GM19035 (cell line): ENCODE results near the gene CMSS1.

ENCODE experiments used
- ATAC-seq: cut with Tn5 transposase; IDR thresholded peaks from one replicate; pipeline ENCODE4 v1.9.1; 2021; ENCODE audit not compliant: unreplicated experiment

Gene CMSS1

DNA sequence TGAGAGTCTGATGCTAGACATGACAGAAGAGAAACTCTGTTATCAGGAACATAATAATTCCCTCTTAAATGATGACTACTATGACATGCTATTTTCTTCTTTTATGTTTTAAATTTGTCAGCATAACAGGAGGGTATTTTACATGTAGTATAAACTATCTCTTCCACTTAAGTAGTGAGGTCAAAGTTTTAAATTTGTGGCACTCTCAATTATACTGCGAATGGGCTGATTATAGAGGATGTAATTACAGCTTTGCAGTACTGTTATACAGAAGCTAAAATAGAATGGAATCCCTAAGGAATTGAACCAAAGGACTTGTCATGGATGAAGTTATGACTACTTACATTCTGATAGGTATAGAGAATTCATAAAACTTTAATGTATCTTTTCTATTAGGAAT is 34.3 kb downstream of the CMSS1 start:
- ATAC-seq, result no peak

DNA sequence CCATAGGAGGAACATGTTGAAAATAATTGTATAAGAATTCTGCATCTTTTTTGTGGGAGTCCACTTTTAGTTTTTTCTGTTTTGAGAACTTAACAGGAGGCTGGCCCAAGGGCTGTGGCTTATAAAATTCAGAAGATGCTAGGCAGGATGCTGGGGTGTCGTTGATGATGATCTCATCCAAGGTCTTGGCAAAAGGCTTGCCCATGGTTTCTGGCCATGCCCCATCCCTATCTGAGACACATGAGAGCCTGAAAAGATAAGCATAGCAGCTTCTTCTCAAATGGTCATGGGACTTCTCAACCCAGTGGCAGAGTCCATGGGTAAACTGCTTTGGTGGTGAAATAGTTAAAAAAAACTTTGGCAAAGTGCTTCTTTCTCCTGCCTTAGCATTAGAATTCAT is 35.2 kb downstream of the CMSS1 start:
- ATAC-seq, result no peak

DNA sequence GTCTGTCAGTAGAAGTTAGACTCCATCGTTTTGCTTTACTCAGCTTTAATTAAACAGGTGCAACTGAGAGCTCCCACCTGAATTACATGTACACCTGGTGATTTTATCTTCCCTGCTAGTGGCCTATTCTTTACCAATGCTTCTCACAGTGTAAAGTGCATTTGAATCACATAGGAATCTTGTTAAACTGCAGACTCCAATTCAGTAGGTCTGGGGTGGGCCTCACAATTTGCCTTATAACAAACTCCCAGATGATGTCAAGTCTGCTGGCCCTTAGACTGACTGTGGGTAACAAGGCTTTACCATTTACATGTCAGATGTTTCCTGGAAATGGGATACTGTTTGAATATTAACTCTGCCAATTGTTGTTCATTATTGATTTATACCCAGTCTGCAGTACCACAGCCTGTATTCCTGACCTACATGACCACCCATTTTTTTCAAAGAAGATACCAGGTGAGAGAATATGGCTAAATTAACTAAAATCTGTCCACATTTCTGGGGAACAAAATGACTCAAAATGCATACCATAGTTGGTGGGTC is 37.2 kb downstream of the CMSS1 start:
- ATAC-seq, result no peak

DNA sequence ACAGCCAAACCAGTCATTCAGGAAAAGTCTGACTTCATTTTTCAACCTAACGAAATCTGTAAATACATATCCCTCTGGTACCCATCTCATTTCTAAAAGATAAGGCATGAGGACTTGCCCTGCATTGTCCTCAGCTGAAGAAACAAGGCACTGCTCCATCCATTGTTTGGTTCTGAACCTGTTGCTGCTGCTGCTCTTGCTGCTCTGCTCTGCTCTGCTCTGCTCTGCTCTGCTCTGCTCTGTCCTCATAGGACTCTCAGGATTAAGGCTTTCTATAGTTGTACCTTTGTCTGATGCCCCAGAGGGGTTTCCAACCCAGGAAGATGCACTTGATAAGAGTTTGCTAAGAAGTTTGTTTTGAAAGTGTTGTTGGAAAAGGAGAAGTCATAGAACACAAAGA is 38.2 kb downstream of the CMSS1 start:
- no peak for ATAC-seq

DNA sequence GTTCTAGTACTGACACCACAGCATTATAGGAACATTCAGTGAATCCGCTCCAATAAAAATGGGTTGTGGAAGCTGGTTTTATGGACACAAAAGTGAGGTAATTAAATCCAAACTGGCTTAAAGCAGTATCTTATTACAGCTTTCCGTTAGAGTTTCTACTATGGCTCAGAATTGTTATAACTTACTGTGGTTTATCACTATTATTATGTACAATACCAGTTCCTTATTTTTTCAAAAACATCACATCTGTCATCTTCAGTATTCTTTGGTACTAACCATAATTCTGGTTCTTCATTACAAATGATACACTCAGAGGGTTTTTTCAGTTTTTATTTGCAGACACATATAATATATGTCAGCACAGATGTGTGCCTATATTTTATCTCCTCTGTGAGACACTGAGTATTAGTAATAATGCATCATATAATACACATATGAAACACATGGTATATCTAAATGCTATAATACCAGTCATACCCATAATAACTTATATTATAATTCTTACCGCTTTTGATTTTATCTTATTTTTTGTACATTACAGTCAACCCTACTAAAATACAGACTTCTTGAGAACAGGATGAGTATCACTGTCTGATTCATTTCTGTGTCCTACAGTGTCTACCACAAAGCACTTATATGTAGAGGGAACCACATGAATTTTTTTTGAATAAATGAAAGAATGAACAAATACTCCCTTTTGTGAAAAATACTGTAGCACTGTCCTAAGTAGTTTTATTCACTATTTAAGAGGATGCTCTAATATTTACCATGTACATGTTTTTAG is 39.0 kb downstream of the CMSS1 start:
- ATAC-seq, result no peak

DNA sequence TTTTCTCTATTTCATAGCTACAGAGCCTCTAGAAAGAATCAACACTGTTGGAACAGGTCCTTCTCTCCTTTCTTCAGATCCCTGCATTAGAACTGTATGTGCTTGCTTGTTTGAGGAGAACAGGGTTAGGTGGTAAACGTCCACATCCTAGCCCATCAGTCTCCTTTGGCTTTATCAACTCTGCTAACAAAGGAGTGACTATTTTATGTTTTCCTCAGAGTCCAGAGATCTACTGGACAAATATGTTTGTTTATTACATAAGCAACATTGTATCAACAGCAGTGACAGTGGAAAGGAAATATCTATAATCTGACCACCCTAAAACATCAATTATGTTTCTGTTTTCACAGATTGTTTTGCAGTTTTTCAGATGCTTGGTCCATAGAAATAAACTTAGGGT is 39.6 kb downstream of the CMSS1 start:
- ATAC-seq, result no peak

DNA sequence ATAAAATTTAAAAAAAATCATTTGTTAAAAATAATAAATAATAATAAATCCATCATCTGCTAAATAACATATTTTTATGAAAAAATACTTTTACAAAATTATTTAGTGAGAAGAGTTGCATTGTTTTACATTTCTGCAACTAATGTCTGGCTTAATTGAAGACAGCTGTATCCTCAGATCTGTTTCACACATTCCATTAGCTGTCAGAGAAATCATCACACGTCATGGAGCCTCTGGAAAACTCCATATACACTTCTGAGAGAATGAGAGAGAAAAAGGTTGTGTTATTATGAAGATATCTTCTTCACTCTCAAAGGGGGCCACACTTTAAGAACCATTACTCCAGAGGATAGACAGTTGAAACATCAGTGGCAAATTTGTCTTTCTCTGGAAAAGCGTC is 40.8 kb downstream of the CMSS1 start:
- no peak for ATAC-seq

DNA sequence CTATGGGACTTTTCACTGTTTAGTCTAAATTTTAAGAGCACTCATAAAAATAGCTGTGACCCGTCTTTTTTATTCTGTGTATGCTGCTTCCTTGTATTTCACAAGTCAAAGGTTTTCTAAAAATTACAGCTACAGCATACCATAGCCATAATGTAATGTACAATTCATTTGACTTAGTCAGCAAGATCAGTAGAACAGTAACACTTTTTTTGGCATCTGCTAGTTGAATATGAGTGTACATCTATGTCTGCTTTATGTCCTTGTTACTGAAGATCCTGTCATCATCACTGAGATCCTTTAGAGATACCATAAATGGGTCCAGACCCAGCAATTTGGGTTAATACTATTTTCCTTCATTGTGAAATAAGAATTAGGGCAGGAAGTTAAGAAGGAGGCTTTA is 42.2 kb downstream of the CMSS1 start:
- no peak for ATAC-seq

DNA sequence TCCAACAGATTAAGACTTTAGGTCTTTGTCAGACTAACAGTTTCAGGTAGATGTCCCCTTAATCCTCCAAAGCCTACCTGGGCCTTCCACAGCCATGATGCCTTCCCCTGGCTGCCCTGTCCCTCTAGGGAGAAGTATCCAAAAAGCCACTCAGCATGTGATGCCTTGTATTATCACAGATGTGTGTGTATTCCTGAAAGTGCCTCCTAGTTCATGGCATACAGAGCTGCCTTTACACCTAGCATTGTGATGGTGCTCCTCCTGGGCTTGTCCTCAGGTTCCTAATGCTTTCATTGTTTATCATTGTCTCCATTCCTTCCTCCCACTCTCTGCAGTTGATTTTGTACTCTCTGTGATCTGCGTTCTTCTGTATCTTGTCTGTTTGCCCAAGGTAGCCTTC is 43.6 kb downstream of the CMSS1 start:
- ATAC-seq, result no peak

DNA sequence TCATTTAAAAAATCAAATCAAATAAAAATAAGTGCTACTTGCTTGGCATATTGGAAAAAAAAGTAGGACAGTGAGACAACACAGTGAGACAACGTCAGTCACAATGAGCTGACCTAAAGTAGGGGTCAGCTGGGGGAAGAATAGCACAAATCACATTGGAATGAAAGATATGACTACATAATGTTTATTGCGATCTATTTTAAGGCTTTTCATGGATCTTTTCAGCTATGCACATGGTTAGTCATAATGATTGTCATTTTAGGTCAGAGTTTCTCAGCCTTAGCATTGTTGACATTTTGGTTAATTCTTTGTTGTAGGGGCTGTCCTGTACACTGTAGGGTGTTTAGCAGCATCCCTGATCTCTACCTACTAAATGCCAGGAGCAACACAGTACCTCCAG is 44.5 kb downstream of the CMSS1 start:
- ATAC-seq, result no peak

DNA sequence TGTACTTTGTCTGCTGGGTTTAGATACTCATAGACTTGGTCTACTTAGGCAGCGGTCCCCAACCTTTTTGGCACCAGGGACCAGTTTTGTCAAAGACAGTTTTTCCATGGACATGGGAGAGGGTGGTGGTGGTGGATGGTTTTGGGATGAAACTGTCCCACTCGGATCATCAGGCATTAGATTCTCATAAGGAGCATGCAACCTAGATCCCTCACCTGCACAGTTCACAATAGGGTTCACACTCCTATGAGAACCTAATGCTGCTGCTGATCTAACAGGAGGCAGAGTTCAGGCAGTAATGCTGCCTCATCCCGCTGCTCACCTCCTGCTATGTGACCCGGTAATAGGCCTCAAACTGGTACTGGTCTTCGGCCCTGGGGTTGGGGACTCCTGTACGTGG is 45.3 kb downstream of the CMSS1 start:
- ATAC-seq, result no peak

DNA sequence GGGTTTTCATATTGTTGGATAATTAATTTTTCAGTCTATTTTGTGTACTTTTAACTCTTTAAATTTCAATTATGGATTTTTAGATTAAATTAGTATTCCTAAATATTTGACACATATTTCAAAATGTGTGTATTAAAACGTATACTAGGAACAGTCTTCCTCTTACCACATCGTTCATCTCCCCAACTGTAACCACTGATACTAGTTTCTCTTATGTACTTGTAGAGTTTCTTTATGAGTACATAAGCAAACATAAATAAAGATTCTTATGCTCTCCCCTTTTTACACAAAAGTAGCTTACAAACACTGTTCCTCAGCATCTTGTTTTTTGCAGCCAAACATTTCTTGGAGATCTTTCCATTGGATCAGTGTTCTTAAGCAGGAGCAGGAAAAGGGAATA is 45.9 kb downstream of the CMSS1 start:
- ATAC-seq, result no peak

DNA sequence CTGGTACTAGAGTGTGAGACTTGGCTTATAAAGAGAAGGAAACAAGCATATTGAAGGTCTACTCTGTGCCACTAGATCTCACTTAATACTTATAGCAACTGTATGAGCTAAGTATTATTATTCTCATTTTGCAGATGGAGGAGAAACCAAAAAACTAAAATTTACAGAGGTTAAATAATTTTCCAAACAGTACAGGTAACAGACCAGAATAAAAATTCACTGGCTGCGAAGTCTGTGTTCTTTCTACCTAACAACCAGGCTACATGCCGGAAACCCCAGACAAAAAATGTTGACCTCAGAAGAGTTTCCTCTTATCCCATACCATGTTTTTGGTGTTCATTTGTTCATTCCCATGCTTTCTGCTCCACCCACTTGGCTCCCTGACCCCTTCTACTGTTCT is 46.6 kb downstream of the CMSS1 start:
- ATAC-seq, result no peak

DNA sequence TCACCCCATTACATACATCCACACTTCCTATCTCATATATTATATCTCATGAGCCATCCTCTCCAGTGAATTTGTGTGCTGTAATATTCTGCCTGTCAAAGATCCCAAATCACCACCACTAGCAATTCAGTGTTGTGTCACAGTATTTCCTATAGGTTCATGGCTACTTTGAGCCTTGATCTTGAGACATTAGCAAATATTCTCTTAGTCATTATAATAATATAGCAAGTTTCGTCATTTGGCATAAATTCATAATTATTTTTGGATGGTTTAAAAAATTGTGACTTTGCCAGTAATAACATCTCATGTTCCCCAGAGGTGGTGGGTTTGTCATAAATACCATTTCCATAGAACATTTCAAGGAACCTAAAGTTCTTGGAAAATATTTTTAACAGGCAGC is 47.7 kb downstream of the CMSS1 start:
- no peak for ATAC-seq

DNA sequence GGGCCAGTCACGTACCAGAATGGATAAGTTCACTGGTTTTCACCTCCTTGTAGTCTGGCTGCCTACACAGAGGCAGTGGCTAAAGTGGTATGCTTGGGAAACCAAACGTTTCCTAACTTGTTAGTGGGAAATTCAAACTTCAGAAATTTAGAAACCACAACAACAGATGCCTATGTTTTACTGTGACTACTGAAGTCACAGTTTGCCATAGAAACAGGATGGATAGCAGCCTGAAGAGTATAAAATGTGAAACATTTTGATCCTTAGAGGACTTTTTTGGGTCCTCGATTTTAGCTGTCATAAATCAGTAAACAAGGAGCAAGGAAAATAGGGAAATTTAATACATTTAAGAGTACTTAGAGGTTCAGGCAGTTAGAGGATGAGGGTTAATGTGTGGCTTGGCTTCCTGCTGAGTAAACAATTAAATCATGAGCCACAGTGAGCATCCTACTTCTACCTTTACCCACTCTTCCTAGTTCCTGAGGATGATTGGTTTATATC is 48.6 kb downstream of the CMSS1 start:
- no peak for ATAC-seq

DNA sequence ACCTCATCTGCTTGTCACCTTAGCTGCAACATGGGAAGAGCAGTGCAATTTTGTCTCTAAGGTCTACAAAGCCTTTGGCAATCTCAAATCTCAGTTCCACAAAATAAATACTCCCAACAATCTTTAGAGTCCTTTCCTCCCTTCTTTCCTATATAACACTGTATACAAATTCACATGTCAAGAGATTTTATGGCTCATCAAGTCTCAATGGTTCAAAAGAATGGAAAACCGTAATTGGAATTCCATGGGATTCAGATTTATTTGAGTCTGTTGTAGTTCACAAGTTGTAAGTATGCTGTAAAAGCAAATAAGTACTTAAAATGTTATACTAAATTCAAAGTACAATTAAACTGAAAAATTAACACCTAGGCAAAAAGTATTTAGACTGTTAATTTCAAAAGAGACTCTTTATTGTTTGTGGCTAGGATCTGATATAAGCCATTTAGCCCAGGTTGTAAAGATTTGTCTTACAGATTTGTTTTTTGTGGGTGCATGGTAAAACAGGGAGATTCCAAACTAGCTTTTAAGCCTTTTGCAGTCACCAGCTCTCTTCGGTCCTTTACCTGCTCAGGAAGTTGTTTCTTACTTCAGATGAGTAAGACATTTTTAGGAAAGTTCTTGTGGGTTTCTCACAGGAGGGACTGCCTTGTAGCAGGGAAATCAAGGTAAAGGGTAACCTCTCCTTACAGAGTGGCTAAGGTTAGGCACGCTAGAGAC is 50.1 kb downstream of the CMSS1 start:
- ATAC-seq, result no peak

DNA sequence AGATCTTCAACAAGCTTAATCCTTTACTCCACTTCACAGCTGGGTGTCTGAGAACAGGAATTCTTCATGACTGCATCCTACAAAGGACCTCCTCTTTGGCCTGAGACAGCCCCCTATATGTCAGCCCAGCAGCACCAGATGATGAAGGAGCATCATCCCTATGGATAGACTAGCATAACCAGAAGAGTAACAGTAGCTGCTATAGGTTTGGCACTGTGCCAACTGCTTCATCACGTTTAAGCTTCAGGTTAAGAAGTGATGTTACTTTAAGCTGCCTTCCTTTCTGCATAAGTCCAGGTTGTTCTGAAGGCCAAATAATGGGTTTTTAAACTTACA is 50.6 kb downstream of the CMSS1 start:
- no peak for ATAC-seq

DNA sequence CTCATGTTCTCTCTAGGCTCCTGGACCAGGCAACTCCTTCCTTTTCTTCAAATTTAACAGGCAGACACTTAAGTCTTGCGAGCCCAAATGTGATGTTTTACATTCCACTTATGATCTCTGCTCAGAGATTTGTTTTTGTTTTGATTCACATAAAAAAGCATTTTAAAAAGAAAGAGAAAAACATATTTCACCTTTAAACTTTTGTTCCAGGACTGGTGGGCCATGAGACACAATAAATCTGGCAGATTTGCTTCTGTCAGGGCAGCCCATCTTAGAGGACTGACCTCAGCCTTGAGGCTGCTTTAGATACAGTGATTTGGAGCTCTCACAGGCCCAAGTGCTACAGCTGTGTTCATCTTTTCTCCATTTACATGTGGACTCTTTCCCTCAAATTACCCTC is 52.0 kb downstream of the CMSS1 start:
- no peak for ATAC-seq

DNA sequence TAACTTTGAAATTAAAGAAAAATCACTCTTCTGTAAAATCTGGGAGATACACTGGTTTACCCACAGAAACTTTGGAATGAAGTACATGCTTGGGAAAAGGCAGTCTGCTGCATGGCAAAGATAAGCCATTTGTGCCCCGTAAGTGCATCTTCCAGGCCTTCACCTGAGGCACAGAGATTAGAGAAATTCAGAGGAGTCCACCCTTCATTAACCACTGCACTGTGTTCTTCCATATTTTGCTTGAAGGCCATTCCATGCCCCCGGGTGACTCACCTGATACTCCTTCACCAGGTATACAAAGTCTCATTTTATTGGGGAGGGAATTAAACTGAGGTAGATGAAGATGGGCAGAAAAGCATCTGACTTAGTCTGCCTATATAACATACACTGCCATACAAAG is 53.0 kb downstream of the CMSS1 start:
- no peak for ATAC-seq

DNA sequence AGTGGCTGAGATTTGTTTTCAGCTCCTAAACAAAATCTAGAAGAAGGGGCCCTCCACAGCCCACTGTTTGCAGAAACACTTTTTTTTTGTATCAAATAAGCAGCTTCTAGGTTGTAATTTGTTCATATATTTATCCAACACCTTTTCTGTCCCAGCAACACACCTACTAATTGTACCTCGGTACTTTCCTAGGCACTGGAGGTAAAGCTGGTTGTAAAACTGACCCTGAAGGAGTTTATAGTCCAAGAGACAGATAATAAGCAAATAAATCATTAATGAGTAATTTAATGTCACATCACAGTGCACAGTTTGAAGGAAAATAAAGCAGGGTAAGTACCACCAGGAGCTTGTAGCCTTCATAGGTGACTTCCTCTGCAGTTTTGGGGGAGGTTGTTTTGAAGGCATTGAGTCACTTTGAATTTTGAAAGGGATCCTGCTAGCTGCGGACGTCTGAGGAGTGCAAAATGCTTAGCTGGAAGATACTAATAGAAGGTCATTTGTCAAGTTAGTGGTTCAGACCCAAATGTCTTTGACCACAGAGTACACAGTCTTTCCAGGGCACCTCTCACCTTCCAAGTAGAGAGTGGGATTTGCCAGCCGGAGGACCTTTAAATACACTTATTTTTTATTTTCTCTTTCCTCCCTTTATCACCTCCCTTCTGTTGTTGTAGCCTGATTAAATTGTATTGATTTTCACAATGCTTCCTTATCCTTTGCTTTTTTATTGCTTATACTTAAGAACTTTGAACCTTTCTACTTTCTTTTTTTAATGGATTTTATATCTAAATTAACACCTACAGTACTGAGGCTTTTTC is 53.8 kb downstream of the CMSS1 start:
- ATAC-seq, result no peak

DNA sequence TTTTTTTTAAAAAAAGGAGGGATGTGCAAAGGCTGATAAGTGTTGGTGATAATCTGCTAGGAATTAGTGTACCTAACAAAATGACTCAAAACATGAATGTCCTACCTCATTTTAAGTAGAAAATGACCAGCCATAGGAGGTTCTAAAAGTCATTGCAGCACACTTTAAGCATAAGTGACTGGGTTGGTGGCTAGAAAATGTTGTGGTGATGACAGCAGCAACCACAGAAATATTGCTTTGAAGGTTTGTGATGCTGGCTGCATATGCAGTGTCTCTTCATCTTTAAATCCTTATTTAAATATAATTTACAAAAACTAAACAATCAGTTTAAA is 55.2 kb downstream of the CMSS1 start:
- ATAC-seq, result peak; percentile 54
